Osteocyte (in vitro differentiated cells): ENCODE measurements around the gene BLOC1S4. TPM values are rescaled to one million over a fixed set of nuclear protein-coding genes. Genes with fewer than 3 reads are reported as not detected.
"Not testable (repeated sequence)": the region's sequence is repeated elsewhere in the genome, so short reads cannot be mapped to it uniquely, and the experiment has no call there.

Experiments used
- DNase-seq: peaks from one replicate; pipeline ENCODE4 v3.0.0; 2021; ENCODE audit warnings: mixed read lengths; ENCODE audit not compliant: unreplicated experiment; ENCODE audit errors: extremely low spot score
- H3K27ac Mint-ChIP-seq: one replicate; pipeline ENCODE4 v1.8.0; 2021; ENCODE audit warnings: mild to moderate bottlenecking, mixed read lengths; ENCODE audit not compliant: unreplicated experiment
- H3K27me3 Mint-ChIP-seq: one replicate; pipeline ENCODE4 v1.8.0; 2021; ENCODE audit warnings: mixed read lengths; ENCODE audit not compliant: unreplicated experiment
- H3K36me3 Mint-ChIP-seq: one replicate; pipeline ENCODE4 v1.8.0; 2021; ENCODE audit warnings: mixed read lengths; ENCODE audit not compliant: unreplicated experiment
- H3K4me1 Mint-ChIP-seq: one replicate; pipeline ENCODE4 v1.8.0; 2021; ENCODE audit warnings: mixed read lengths; ENCODE audit not compliant: unreplicated experiment
- H3K4me3 Mint-ChIP-seq: one replicate; pipeline ENCODE4 v1.8.0; 2021; ENCODE audit warnings: mild to moderate bottlenecking, moderate library complexity, mixed read lengths; ENCODE audit not compliant: unreplicated experiment
- H3K9me3 Mint-ChIP-seq: one replicate; pipeline ENCODE4 v1.8.0; 2021; ENCODE audit warnings: mixed read lengths; ENCODE audit not compliant: unreplicated experiment
- CTCF ChIP-seq: fragments of 200-600 bp; sonication (generic); IDR thresholded peaks from 2 replicates; pipeline ENCODE4 v1.5.0; 2021; ENCODE audit warnings: antibody characterized with exemption, mild to moderate bottlenecking, moderate library complexity
- total RNA-seq: library from RNA; stranded (reverse); gene quantifications from 2 replicates; pipeline ENCODE4 v1.2.1, GENCODE V29; 2021

BLOC1S4 gene
- total RNA-seq, 1 donor from 2014 or later: 14.9 TPM

GRCh38 chr4:6754481-6755087, 38.6 kb downstream of the BLOC1S4 start:
- Mint-ChIP-seq H3K4me1 (peaks cover 3% of the 10 kb centered on the region), H3K36me3 (no peaks in the 10 kb centered on the region), H3K27me3 (no peaks in the 10 kb centered on the region), H3K4me3 (no peak overlapping the region), H3K9me3 (no peaks in the 10 kb centered on the region), H3K27ac (no peak overlapping the region)
- no peak for DNase-seq
- no peak for TF ChIP-seq CTCF

GRCh38 chr4:6755088-6755753, 39.2 kb downstream of the BLOC1S4 start:
- H3K4me3 Mint-ChIP-seq: no peak overlapping the region
- H3K36me3 Mint-ChIP-seq: no peaks in the 10 kb centered on the region
- no peak for TF ChIP-seq CTCF
- H3K9me3 Mint-ChIP-seq: no peaks in the 10 kb centered on the region
- no peak overlapping the region for H3K27ac Mint-ChIP-seq
- H3K27me3 Mint-ChIP-seq: no peaks in the 10 kb centered on the region
- DNase-seq: no peak
- no peaks in the 10 kb centered on the region for H3K4me1 Mint-ChIP-seq

- not testable (repeated sequence) for H3K9me3 Mint-ChIP-seq, H3K4me3 Mint-ChIP-seq, H3K27me3 Mint-ChIP-seq, H3K36me3 Mint-ChIP-seq, H3K27ac Mint-ChIP-seq, H3K4me1 Mint-ChIP-seq, DNase-seq
Measured at GRCh38 chr4:6756345-6756744, 40.4 kb downstream of the BLOC1S4 start.

GRCh38 chr4:6758728-6759127, 42.8 kb downstream of the BLOC1S4 start:
- no peaks in the 10 kb centered on the region for H3K36me3 Mint-ChIP-seq
- H3K4me3 Mint-ChIP-seq: no peak overlapping the region
- TF ChIP-seq CTCF: no peak
- no peak for DNase-seq
- no peaks in the 10 kb centered on the region for H3K27me3 Mint-ChIP-seq
- H3K4me1 Mint-ChIP-seq: peaks cover 15% of the 10 kb centered on the region
- H3K27ac Mint-ChIP-seq: no peak overlapping the region
- H3K9me3 Mint-ChIP-seq: no peaks in the 10 kb centered on the region

GRCh38 chr4:6760865-6761264, 44.9 kb downstream of the BLOC1S4 start:
- Mint-ChIP-seq H3K4me3 (no peak overlapping the region), H3K36me3 (no peaks in the 10 kb centered on the region), H3K27ac (no peak overlapping the region), H3K4me1 (peaks cover 15% of the 10 kb centered on the region), H3K27me3 (peaks cover 5% of the 10 kb centered on the region), H3K9me3 (no peaks in the 10 kb centered on the region)
- no peak for DNase-seq
- TF ChIP-seq CTCF: no peak
